HCT116 (cell line): ENCODE data around the gene FHIT. TPM values are rescaled to one million over a fixed set of nuclear protein-coding genes. Genes with fewer than 3 reads are reported as not detected.
"Not testable (repeated sequence)": the region's sequence is repeated elsewhere in the genome, so short reads cannot be mapped to it uniquely, and the experiment has no call there.

Experiments
- ATAC-seq: fragments of 200-7000 bp; cut with Tn5 transposase; 2 replicates; pipeline ENCODE4 v1.9.1; 2020; ENCODE audit warnings: mild to moderate bottlenecking, moderate library complexity
- BruUV-seq: library from RNA; stranded (reverse); fragments of 400-500 nt; replicated peaks from 2 replicates; lab custom pipeline; 2021; lab: Mats Ljungman, UMichigan
- CTCF ChIA-PET: fragments of 300-600 bp; sonication (Branson Sonifier 250); formaldehyde crosslinking; loops from one replicate; lab custom pipeline; 2021; ENCODE audit warnings: antibody characterized with exemption; lab: Charles Lee
- POLR2A ChIA-PET: fragments of 300-600, 350-600 bp; sonication (Branson Sonifier 250); formaldehyde crosslinking; loops from one replicate; lab custom pipeline; 2021; ENCODE audit warnings: antibody characterized with exemption; lab: Charles Lee
- RAD21 ChIA-PET, 2 experiments: fragments of 300-600 bp; sonication (Branson Sonifier 250); formaldehyde crosslinking; loops; one replicate each; lab custom pipeline; 2023; ENCODE audit warnings: low total read pairs in 2 of 2; ENCODE audit not compliant: uncharacterized antibody in 2 of 2, unreplicated experiment in 2 of 2, low non-redundant PET in 1 of 2; lab: Charles Lee
- DNase-seq: peaks from one replicate; pipeline ENCODE4 v3.0.0-alpha.2; 2010; ENCODE audit warnings: low read depth, low spot score
- H2AFZ ChIP-seq: fragments of 200-600 bp; shearing (Covaris generic), sonication (generic); 2 replicates; pipeline ENCODE4 v1.6.1; 2017; ENCODE audit warnings: low read depth, mixed run types, mixed read lengths, antibody characterized with exemption, low read length; ENCODE audit not compliant: poor library complexity, severe bottlenecking
- H3K27ac ChIP-seq: 2 replicates; pipeline ENCODE4 v1.5.1; 2012; ENCODE audit warnings: low read depth, low read length
- H3K27me3 ChIP-seq: fragments of 200-600 bp; sonication (generic); 2 replicates; pipeline ENCODE4 v1.6.1; 2016; ENCODE audit warnings: mixed run types, low read length, mixed read lengths; ENCODE audit not compliant: insufficient read depth
- H3K36me3 ChIP-seq, 2 experiments: fragments of 200-500 bp in 1 of 2; fragments of 200-600 bp in 1 of 2; sonication (Bioruptor generic) in 1 of 2; sonication (generic) in 1 of 2; 2 replicates each; pipeline versions ENCODE4 v1.5.1 to v1.6.1; 2014 to 2016; ENCODE audit warnings: low read length in 2 of 2, inconsistent platforms in 1 of 2, mixed read lengths in 1 of 2, mixed run types in 1 of 2; ENCODE audit not compliant: insufficient read depth in 2 of 2, control insufficient read depth in 1 of 2
- H3K4me1 ChIP-seq, 2 experiments: fragments of 200-600 bp in 1 of 2; sonication (generic) in 1 of 2; 2 replicates each; pipeline versions ENCODE4 v1.5.1 to v1.6.1; 2012 to 2017; ENCODE audit warnings: low read length in 2 of 2, inconsistent platforms in 1 of 2, mild to moderate bottlenecking in 1 of 2, mixed read lengths in 1 of 2, mixed run types in 1 of 2, moderate library complexity in 1 of 2; ENCODE audit not compliant: insufficient read depth in 2 of 2, control insufficient read depth in 1 of 2
- H3K4me2 ChIP-seq: fragments of 200-600 bp; sonication (generic); 2 replicates; pipeline ENCODE4 v1.6.1; 2017; ENCODE audit warnings: mixed run types, low read length, mixed read lengths
- H3K4me3 ChIP-seq, 2 experiments: fragments of 200-600 bp in 1 of 2; sonication (generic) in 1 of 2; replicated peaks in 1 of 2; 2 replicates each; pipeline ENCODE4 v1.5.1; 2011 to 2016; ENCODE audit warnings: low read length in 2 of 2, control low read depth in 1 of 2, low read depth in 1 of 2, mild to moderate bottlenecking in 1 of 2, mixed read lengths in 1 of 2, mixed run types in 1 of 2
- H3K79me2 ChIP-seq: fragments of 200-600 bp; sonication (generic); 2 replicates; pipeline ENCODE4 v1.6.1; 2017; ENCODE audit warnings: mild to moderate bottlenecking, mixed run types, low read length, moderate library complexity, mixed read lengths; ENCODE audit not compliant: insufficient read depth
- H3K9ac ChIP-seq: fragments of 200-600 bp; sonication (generic); 2 replicates; pipeline ENCODE4 v1.6.1; 2016; ENCODE audit warnings: low read length, mixed read lengths
- H3K9me2 ChIP-seq: fragments of 200-600 bp; sonication (generic), shearing (Covaris generic); 2 replicates; pipeline ENCODE4 v1.6.1; 2017; ENCODE audit warnings: mixed run types, mild to moderate bottlenecking, moderate library complexity; ENCODE audit not compliant: insufficient read depth
- H3K9me3 ChIP-seq, 2 experiments: fragments of 200-500 bp in 1 of 2; fragments of 200-600 bp in 1 of 2; sonication (Bioruptor generic) in 1 of 2; sonication (generic) in 1 of 2; 2 replicates each; pipeline ENCODE4 v1.6.1; 2014 to 2017; ENCODE audit warnings: low read length in 2 of 2, mixed read lengths in 2 of 2, inconsistent platforms in 1 of 2, low read depth in 1 of 2, mild to moderate bottlenecking in 1 of 2, mixed run types in 1 of 2, moderate library complexity in 1 of 2; ENCODE audit not compliant: control insufficient read depth in 1 of 2, insufficient read depth in 1 of 2
- H4K20me1 ChIP-seq: fragments of 200-600 bp; sonication (generic), shearing (Covaris generic); 2 replicates; pipeline ENCODE4 v1.6.1; 2017; ENCODE audit warnings: mixed run types, mild to moderate bottlenecking, moderate library complexity; ENCODE audit not compliant: insufficient read depth
- ATF3 ChIP-seq: IDR thresholded peaks from 2 replicates; pipeline ENCODE4 v1.6.1; 2012
- CBX3 ChIP-seq: IDR thresholded peaks from 2 replicates; pipeline ENCODE4 v1.6.1; 2012; ENCODE audit warnings: low read depth
- CEBPB ChIP-seq: IDR thresholded peaks from 2 replicates; pipeline ENCODE4 v1.6.1; 2012; ENCODE audit warnings: low read depth
- EGR1 ChIP-seq: IDR thresholded peaks from 2 replicates; pipeline ENCODE4 v1.6.1; 2012; ENCODE audit warnings: low read depth
- ELF1 ChIP-seq: IDR thresholded peaks from 2 replicates; pipeline ENCODE4 v1.6.1; 2012; ENCODE audit warnings: low read depth, borderline replicate concordance
- EZH2 ChIP-seq: fragments of 200-600 bp; sonication (generic); IDR thresholded peaks from 2 replicates; pipeline ENCODE4 v1.6.1; 2017; ENCODE audit warnings: antibody characterized with exemption, mixed run types
- EZH2phosphoT487 ChIP-seq: fragments of 200-600 bp; IDR thresholded peaks from 2 replicates; pipeline ENCODE4 v1.6.1; 2018; ENCODE audit warnings: antibody characterized with exemption, borderline replicate concordance
- MAX ChIP-seq: IDR thresholded peaks from 2 replicates; pipeline ENCODE4 v1.6.1; 2012
- POLR2A ChIP-seq: IDR thresholded peaks from 2 replicates; pipeline ENCODE4 v1.7.0; 2011; ENCODE audit warnings: borderline replicate concordance; ENCODE audit not compliant: insufficient read depth, insufficient read length; ENCODE audit errors: extremely low read depth
- POLR2AphosphoS5 ChIP-seq: IDR thresholded peaks from 2 replicates; pipeline ENCODE4 v1.6.1; 2011; ENCODE audit warnings: mild to moderate bottlenecking, low read depth, low read length, moderate library complexity
- RAD21 ChIP-seq: IDR thresholded peaks from 2 replicates; pipeline ENCODE4 v1.6.1; 2012; ENCODE audit warnings: low read depth, mild to moderate bottlenecking
- SRF ChIP-seq: IDR thresholded peaks from 2 replicates; pipeline ENCODE4 v1.6.1; 2012; ENCODE audit warnings: low read depth
- intact Hi-C: fragments of 100-400 bp; cut with micrococcal nuclease; formaldehyde crosslinking; loops from 2 replicates; pipeline ENCODE4 v1.10.0; 2022
- total RNA-seq: library from RNA; stranded (reverse); gene quantifications from one replicate; pipeline ENCODE4 v1.2.1, GENCODE V29; 2021; ENCODE audit not compliant: unreplicated experiment
- TF ChIP-seq, protein P1 (sequence below), 3 experiments: fragments of 200-600 bp in 1 of 3; sonication (generic) in 1 of 3; IDR thresholded peaks in 2 of 3; conservative IDR thresholded peaks in 1 of 3; 2 replicates each; pipeline ENCODE4 v1.5.1; 2012 to 2017; ENCODE audit warnings: low read depth in 2 of 3, low read length in 2 of 3, antibody characterized with exemption in 1 of 3, borderline replicate concordance in 1 of 3, control low read depth in 1 of 3, mild to moderate bottlenecking in 1 of 3, mixed read lengths in 1 of 3, mixed run types in 1 of 3, moderate library complexity in 1 of 3; ENCODE audit not compliant: insufficient read depth in 1 of 3

Gene FHIT
- total RNA-seq, 1 experiment from 2014 or later = 20.1 TPM

GRCh38 chr3:61051666-61052065 is 199.6 kb downstream of the FHIT start:
- ChIA-PET CTCF (no interaction called here), POLR2A (no interaction called here)
- H3K4me2 ChIP-seq = no peak overlapping the region

GRCh38 chr3:61045169-61045568 is 206.1 kb downstream of the FHIT start:
- H3K4me1 ChIP-seq, H3K36me3 ChIP-seq, H4K20me1 ChIP-seq, DNase-seq, POLR2A ChIA-PET, BruUV-seq, H3K9me3 ChIP-seq, H3K27ac ChIP-seq, CTCF ChIA-PET, H3K4me3 ChIP-seq, H3K9me2 ChIP-seq, H3K79me2 ChIP-seq, H2AFZ ChIP-seq, intact Hi-C loops, H3K9ac ChIP-seq, H3K27me3 ChIP-seq, ATAC-seq, RAD21 ChIA-PET, H3K4me2 ChIP-seq: not testable (repeated sequence)

More at GRCh38 chr3:61051666-61052065, 199.6 kb downstream of the FHIT start:
- Histone ChIP-seq H3K27me3 (no peaks in the 10 kb centered on the region), H3K4me3 (no peak overlapping the region), H3K27ac (no peak overlapping the region), H4K20me1 (no peaks in the 10 kb centered on the region), H3K9me2 (no peaks in the 10 kb centered on the region), H3K9ac (no peak overlapping the region), H3K36me3 (no peaks in the 10 kb centered on the region), H3K4me1 (no peaks in the 10 kb centered on the region), H3K79me2 (no peaks in the 10 kb centered on the region), H2AFZ (no peak overlapping the region), H3K9me3 (no peaks in the 10 kb centered on the region)
- RAD21 ChIA-PET = no interaction called here
- DNase-seq (no peak), ATAC-seq (no peak)
- intact Hi-C loops = no loop called here
- BruUV-seq = no TSS peak
- TF ChIP-seq ELF1 (no peak), RAD21 (no peak), CEBPB (no peak), EZH2phosphoT487 (no peak), POLR2AphosphoS5 (no peak), EZH2 (no peak), POLR2A (no peak), CBX3 (no peak), MAX (no peak), EGR1 (no peak), ATF3 (no peak), SRF (no peak)
- TF ChIP-seq, protein P1, sequence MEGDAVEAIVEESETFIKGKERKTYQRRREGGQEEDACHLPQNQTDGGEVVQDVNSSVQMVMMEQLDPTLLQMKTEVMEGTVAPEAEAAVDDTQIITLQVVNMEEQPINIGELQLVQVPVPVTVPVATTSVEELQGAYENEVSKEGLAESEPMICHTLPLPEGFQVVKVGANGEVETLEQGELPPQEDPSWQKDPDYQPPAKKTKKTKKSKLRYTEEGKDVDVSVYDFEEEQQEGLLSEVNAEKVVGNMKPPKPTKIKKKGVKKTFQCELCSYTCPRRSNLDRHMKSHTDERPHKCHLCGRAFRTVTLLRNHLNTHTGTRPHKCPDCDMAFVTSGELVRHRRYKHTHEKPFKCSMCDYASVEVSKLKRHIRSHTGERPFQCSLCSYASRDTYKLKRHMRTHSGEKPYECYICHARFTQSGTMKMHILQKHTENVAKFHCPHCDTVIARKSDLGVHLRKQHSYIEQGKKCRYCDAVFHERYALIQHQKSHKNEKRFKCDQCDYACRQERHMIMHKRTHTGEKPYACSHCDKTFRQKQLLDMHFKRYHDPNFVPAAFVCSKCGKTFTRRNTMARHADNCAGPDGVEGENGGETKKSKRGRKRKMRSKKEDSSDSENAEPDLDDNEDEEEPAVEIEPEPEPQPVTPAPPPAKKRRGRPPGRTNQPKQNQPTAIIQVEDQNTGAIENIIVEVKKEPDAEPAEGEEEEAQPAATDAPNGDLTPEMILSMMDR (IDR thresholded peaks at IDR 0.05 in 2 of 3, conservative IDR thresholded peaks at IDR 0.05 in 1 of 3; ENCODE audit: borderline replicate concordance in 1 of 3, insufficient read depth in 1 of 3, low read depth in 2 of 3, low read length in 2 of 3) = no peak
